NCI-H69 (cell line): ENCODE measurements around the gene PLEKHG1.

Experiments
- DNase-seq: peaks from one replicate; lab custom pipeline; 2025; lab: John Stamatoyannopoulos, UW

Gene PLEKHG1

GRCh38 chr6:150640556-150641209 is 41.0 kb downstream of the PLEKHG1 start:
- DNase-seq = no peak

GRCh38 chr6:150641398-150642139 is 41.9 kb downstream of the PLEKHG1 start:
- DNase-seq = no peak

GRCh38 chr6:150646228-150646627 is 46.5 kb downstream of the PLEKHG1 start:
- DNase-seq = peak; percentile 12

GRCh38 chr6:150647051-150647450 is 47.4 kb downstream of the PLEKHG1 start:
- DNase-seq = no peak
